Mesendoderm (in vitro differentiated cells): ENCODE results near the gene PNLIPRP3.
A peak's percentile ranks its signal among the peaks of the same experiment; 100 is the strongest.

Experiments
- DNase-seq: peaks from one replicate; pipeline ENCODE4 v3.0.0; 2013
- H2AK5ac ChIP-seq: 2 replicates; pipeline ENCODE4 v1.6.1; 2013; ENCODE audit warnings: low read length, inconsistent platforms
- H2BK120ac ChIP-seq: 2 replicates; pipeline ENCODE4 v1.6.1; 2013; ENCODE audit warnings: low read depth, mild to moderate bottlenecking, low read length, moderate library complexity, mixed read lengths
- H2BK15ac ChIP-seq: replicated peaks from 2 replicates; pipeline ENCODE4 v1.6.1; 2013; ENCODE audit warnings: low read depth, mild to moderate bottlenecking, moderate library complexity
- H2BK5ac ChIP-seq: 2 replicates; pipeline ENCODE4 v1.6.1; 2013; ENCODE audit warnings: low read length, inconsistent platforms
- H3K18ac ChIP-seq: 2 replicates; pipeline ENCODE4 v1.6.1; 2013; ENCODE audit warnings: mild to moderate bottlenecking, low read length, mixed read lengths
- H3K23ac ChIP-seq: one replicate; pipeline ENCODE4 v1.6.1; 2013; ENCODE audit warnings: low read length
- H3K27ac ChIP-seq: 2 replicates; pipeline ENCODE4 v1.5.1; 2013; ENCODE audit warnings: low read depth, mild to moderate bottlenecking, inconsistent platforms, low read length, moderate library complexity
- H3K27me3 ChIP-seq: 2 replicates; pipeline ENCODE4 v1.6.1; 2013; ENCODE audit warnings: low read length, control low read depth, mild to moderate bottlenecking, inconsistent platforms; ENCODE audit not compliant: insufficient read depth, poor library complexity
- H3K36me3 ChIP-seq: 2 replicates; pipeline ENCODE4 v1.6.1; 2013; ENCODE audit warnings: low read length, inconsistent platforms; ENCODE audit not compliant: control insufficient read depth, insufficient read depth
- H3K4ac ChIP-seq: one replicate; pipeline ENCODE4 v1.6.1; 2013; ENCODE audit warnings: low read depth, mild to moderate bottlenecking, low read length, moderate library complexity
- H3K4me1 ChIP-seq: 2 replicates; pipeline ENCODE4 v1.6.1; 2013; ENCODE audit warnings: low read depth, low read length, inconsistent platforms; ENCODE audit not compliant: control insufficient read depth
- H3K4me2 ChIP-seq: 2 replicates; pipeline ENCODE4 v1.6.1; 2013; ENCODE audit warnings: low read length
- H3K4me3 ChIP-seq: 2 replicates; pipeline ENCODE4 v1.5.1; 2013; ENCODE audit warnings: mild to moderate bottlenecking, low read length
- H3K56ac ChIP-seq: one replicate; pipeline ENCODE4 v1.6.1; 2013; ENCODE audit warnings: low read length
- H3K79me1 ChIP-seq: 2 replicates; pipeline ENCODE4 v1.6.1; 2013; ENCODE audit warnings: low read length, inconsistent platforms
- H3K79me2 ChIP-seq: 2 replicates; pipeline ENCODE4 v1.6.1; 2013; ENCODE audit warnings: mild to moderate bottlenecking, low read length; ENCODE audit not compliant: control insufficient read depth, insufficient read depth
- H3K9ac ChIP-seq: 2 replicates; pipeline ENCODE4 v1.6.1; 2013; ENCODE audit warnings: low read length, inconsistent platforms
- H4K5ac ChIP-seq: one replicate; pipeline ENCODE4 v1.6.1; 2013; ENCODE audit warnings: low read length
- H4K8ac ChIP-seq: one replicate; pipeline ENCODE4 v1.6.1; 2013; ENCODE audit warnings: low read depth, mild to moderate bottlenecking, control low read depth, low read length, moderate library complexity
- WGBS: extraction: QIAGEN DNeasy Blood & Tissue Kit; methylation state at CpG from one replicate; pipeline ENCODE4 v1.1.7; 2013; ENCODE audit warnings: low lambda C conversion rate, missing lambda C conversion rate; ENCODE audit not compliant: insufficient coverage; ENCODE audit errors: extremely low coverage; 5-methylcytosine and 5-hydroxymethylcytosine counted together

The PNLIPRP3 gene

DNA sequence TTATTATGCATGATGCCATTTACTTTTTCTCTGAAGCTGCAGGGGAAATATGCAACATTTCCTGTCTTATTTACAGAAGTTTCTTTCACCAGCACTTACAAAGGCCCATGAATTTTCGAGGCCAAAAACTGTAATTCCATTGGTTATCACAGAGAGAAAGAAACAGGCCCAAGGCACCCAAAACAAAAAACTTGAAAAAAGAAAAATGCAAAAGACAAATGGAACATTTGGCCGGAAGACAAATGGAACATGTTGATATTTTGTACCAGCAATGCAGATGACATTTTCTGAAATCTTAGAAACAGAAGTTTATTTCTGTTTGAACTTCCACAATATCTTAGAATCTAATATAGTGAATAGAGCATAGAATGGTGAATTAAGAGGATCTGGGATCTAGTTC lies 61.8 kb downstream of the PNLIPRP3 start:
- Histone ChIP-seq H4K5ac (no peak overlapping the region), H3K56ac (no peak overlapping the region), H3K4me1 (no peaks in the 10 kb centered on the region), H3K27ac (no peak overlapping the region), H2BK120ac (no peak overlapping the region), H2BK15ac (peak overlapping the region; percentile 85), H2AK5ac (no peak overlapping the region), H2BK5ac (no peak overlapping the region), H3K4ac (no peak overlapping the region), H3K27me3 (no peaks in the 10 kb centered on the region), H3K23ac (no peak overlapping the region), H3K79me2 (no peaks in the 10 kb centered on the region), H3K36me3 (no peaks in the 10 kb centered on the region), H3K18ac (no peak overlapping the region), H3K4me2 (no peak overlapping the region), H3K9ac (no peak overlapping the region), H4K8ac (no peak overlapping the region), H3K4me3 (no peak overlapping the region), H3K79me1 (no peaks in the 10 kb centered on the region)
- WGBS = no CpG with 5 or more reads among the region's 2 CpGs
- DNase-seq = no peak

DNA sequence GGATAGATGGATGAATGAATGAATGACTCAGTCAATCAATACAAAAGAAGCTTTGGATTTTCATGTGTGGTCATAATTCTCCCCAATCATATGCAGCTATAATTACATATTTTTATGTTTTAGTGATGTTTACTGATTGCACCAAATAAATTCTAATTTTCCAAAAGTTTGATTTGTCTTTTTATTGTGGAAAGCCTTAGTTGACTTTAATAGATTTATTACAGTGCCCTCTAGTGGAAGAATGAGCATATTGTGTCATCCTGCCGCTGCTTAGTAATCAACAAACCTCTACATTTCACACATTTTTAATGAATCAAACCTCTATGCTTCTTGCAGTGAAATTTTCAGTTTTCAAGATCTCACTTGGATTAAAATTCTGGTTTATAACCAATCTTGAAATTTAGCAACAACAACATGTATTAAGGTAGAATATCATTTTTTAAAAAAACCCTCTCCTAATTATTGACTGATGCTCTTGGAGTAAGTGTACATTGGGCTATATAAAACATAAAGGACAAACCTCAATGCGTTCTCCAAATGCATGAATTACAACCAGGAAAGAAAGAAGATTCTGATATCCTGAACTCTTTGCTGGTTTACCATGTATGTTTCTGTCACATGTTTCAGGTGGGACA lies 62.5 kb downstream of the PNLIPRP3 start:
- Histone ChIP-seq H2BK15ac (no peak overlapping the region), H3K4me2 (no peak overlapping the region), H3K23ac (no peak overlapping the region), H4K5ac (no peak overlapping the region), H4K8ac (no peak overlapping the region), H3K79me2 (no peaks in the 10 kb centered on the region), H2BK120ac (no peak overlapping the region), H3K27ac (no peak overlapping the region), H3K18ac (no peak overlapping the region), H3K27me3 (no peaks in the 10 kb centered on the region), H2AK5ac (no peak overlapping the region), H3K79me1 (no peaks in the 10 kb centered on the region), H2BK5ac (no peak overlapping the region), H3K9ac (no peak overlapping the region), H3K4me1 (no peaks in the 10 kb centered on the region), H3K4ac (no peak overlapping the region), H3K36me3 (no peaks in the 10 kb centered on the region), H3K56ac (peak overlapping the region; percentile 52), H3K4me3 (no peak overlapping the region)
- no CpG with 5 or more reads among the region's 2 CpGs for WGBS
- no peak for DNase-seq

DNA sequence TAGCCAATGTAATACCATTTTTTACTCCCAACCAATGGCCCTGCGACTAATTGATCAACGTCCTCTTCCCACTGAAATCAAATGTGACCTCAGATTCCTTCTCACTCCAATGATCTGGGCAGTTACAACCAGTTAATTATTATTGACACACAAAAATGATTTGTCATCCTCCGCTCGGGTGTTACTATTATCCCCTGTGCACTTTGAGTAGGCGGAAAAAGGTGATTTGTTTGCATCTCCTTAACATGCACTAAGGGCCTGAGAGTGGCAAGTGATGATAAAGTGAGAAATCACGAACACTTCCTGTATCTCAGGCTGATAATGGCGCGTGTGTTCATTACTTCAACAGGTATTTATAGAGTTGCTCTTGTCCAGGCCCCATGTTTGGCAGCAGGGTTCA lies 77.1 kb downstream of the PNLIPRP3 start:
- Histone ChIP-seq H2AK5ac (no peak overlapping the region), H3K4me3 (no peak overlapping the region), H3K36me3 (no peaks in the 10 kb centered on the region), H3K27me3 (no peaks in the 10 kb centered on the region), H4K8ac (no peak overlapping the region), H4K5ac (no peak overlapping the region), H3K79me2 (no peaks in the 10 kb centered on the region), H2BK15ac (no peak overlapping the region), H2BK5ac (no peak overlapping the region), H2BK120ac (no peak overlapping the region), H3K9ac (no peak overlapping the region), H3K27ac (no peak overlapping the region), H3K4me1 (no peaks in the 10 kb centered on the region), H3K79me1 (no peaks in the 10 kb centered on the region), H3K4me2 (no peak overlapping the region), H3K56ac (no peak overlapping the region), H3K4ac (no peak overlapping the region), H3K23ac (no peak overlapping the region), H3K18ac (no peak overlapping the region)
- WGBS = no CpG with 5 or more reads among the region's 8 CpGs
- DNase-seq = no peak

DNA sequence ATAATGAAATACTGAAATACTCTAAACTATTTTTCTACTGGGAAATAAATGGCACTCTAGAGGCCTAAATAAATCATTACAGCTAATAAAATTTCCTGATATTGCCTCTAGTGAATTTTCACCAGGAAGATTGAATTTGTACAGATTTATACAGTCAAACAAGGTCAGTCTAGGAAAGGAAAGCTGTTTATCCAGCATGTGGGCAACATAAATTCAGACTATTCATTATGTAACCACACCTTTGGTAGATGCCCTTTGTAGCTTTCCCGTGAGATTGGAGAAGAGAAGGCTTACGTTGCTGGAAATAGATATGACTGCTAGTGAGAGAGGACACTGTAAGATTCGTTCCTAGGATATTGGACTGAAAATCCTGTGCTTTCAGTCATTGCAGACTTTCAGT lies 82.9 kb downstream of the PNLIPRP3 start:
- no peaks in the 10 kb centered on the region for H3K79me2 ChIP-seq
- H2AK5ac ChIP-seq = no peak overlapping the region
- no peak overlapping the region for H3K4me3 ChIP-seq
- H2BK5ac ChIP-seq = no peak overlapping the region
- H3K4me1 ChIP-seq = no peaks in the 10 kb centered on the region
- H3K4ac ChIP-seq = no peak overlapping the region
- no peak overlapping the region for H3K27ac ChIP-seq
- H3K18ac ChIP-seq = no peak overlapping the region
- WGBS = no CpG with 5 or more reads among the region's 3 CpGs
- H3K56ac ChIP-seq = no peak overlapping the region
- no peaks in the 10 kb centered on the region for H3K36me3 ChIP-seq
- H2BK120ac ChIP-seq = no peak overlapping the region
- H3K4me2 ChIP-seq = no peak overlapping the region
- no peaks in the 10 kb centered on the region for H3K79me1 ChIP-seq
- no peak overlapping the region for H3K23ac ChIP-seq
- no peak overlapping the region for H2BK15ac ChIP-seq
- H3K9ac ChIP-seq = no peak overlapping the region
- DNase-seq = no peak
- no peak overlapping the region for H4K5ac ChIP-seq
- H3K27me3 ChIP-seq = no peaks in the 10 kb centered on the region
- H4K8ac ChIP-seq = no peak overlapping the region

DNA sequence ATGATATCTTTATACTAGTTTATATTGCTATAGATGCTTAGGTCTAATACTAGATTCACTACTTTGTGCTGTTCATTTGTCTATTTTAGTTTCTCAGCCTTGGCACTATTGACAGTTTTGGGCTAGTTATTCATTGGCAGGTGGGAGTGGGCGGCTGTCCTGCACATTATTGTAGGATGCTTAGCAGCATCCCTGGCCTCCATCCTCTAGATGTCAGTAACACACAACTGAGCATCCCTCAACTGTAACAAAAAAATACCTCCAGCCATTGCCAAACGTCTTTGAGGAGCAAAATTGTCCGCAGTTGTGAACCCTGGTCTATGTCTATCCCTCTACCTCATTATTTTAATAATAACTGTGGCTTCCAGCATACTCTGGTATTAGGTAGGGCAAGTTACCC lies 83.7 kb downstream of the PNLIPRP3 start:
- WGBS = no CpG with 5 or more reads among the region's 3 CpGs
- H3K4me3 ChIP-seq = no peak overlapping the region
- H3K56ac ChIP-seq = no peak overlapping the region
- no peaks in the 10 kb centered on the region for H3K27me3 ChIP-seq
- H2BK5ac ChIP-seq = no peak overlapping the region
- H2BK120ac ChIP-seq = no peak overlapping the region
- H3K4ac ChIP-seq = no peak overlapping the region
- no peaks in the 10 kb centered on the region for H3K79me2 ChIP-seq
- H3K36me3 ChIP-seq = no peaks in the 10 kb centered on the region
- H3K79me1 ChIP-seq = no peaks in the 10 kb centered on the region
- H3K18ac ChIP-seq = no peak overlapping the region
- H3K27ac ChIP-seq = no peak overlapping the region
- no peak for DNase-seq
- H4K8ac ChIP-seq = no peak overlapping the region
- no peak overlapping the region for H3K23ac ChIP-seq
- no peak overlapping the region for H3K9ac ChIP-seq
- no peaks in the 10 kb centered on the region for H3K4me1 ChIP-seq
- no peak overlapping the region for H2AK5ac ChIP-seq
- H2BK15ac ChIP-seq = no peak overlapping the region
- no peak overlapping the region for H4K5ac ChIP-seq
- no peak overlapping the region for H3K4me2 ChIP-seq
